SK-N-SH treated with all-trans-retinoic acid at 6 μM for 48 hours (cell line): ENCODE measurements around the gene MYH7B.

Experiments used
- ARNTL ChIP-seq: fragments of 450-650 bp; formaldehyde crosslinking; IDR thresholded peaks from 2 replicates; pipeline ENCODE4 v1.5.0; 2020; ENCODE audit warnings: low read depth, mild to moderate bottlenecking, moderate library complexity, borderline replicate concordance
- CREB5 ChIP-seq: fragments of 250-450 bp; sonication (Bioruptor Pico); IDR thresholded peaks from 2 replicates; pipeline ENCODE4 v1.5.1; 2020; ENCODE audit warnings: low read depth, mild to moderate bottlenecking, moderate library complexity
- OSR1 ChIP-seq: fragments of 250-450 bp; sonication (Bioruptor Pico); IDR thresholded peaks from 2 replicates; pipeline ENCODE4 v1.8.0; 2022; ENCODE audit warnings: moderate library complexity, mild to moderate bottlenecking, inconsistent platforms
- PATZ1 ChIP-seq: fragments of 250-450 bp; sonication (Bioruptor Pico); IDR thresholded peaks from 2 replicates; pipeline ENCODE4 v1.8.0; 2020; ENCODE audit warnings: mild to moderate bottlenecking, moderate library complexity, borderline replicate concordance
- POU6F1 ChIP-seq: fragments of 250-450 bp; sonication (Bioruptor Pico); IDR thresholded peaks from 2 replicates; pipeline ENCODE4 v1.8.0; 2021; ENCODE audit warnings: low read depth, mild to moderate bottlenecking, moderate library complexity, borderline replicate concordance
- RARB ChIP-seq: fragments of 250-450 bp; sonication (Bioruptor Pico); IDR thresholded peaks from 2 replicates; pipeline ENCODE4 v1.8.0; 2021; ENCODE audit warnings: mild to moderate bottlenecking, moderate library complexity
- TOX ChIP-seq: fragments of 250-450 bp; sonication (Bioruptor Pico); IDR thresholded peaks from 2 replicates; pipeline ENCODE4 v1.8.0; 2021; ENCODE audit warnings: mild to moderate bottlenecking, moderate library complexity, borderline replicate concordance
- ZFP3 ChIP-seq: fragments of 250-450 bp; sonication (Bioruptor Pico); IDR thresholded peaks from 2 replicates; pipeline ENCODE4 v1.5.0; 2020; ENCODE audit warnings: mild to moderate bottlenecking, moderate library complexity
- ZFP30 ChIP-seq: fragments of 450-650 bp; formaldehyde crosslinking; IDR thresholded peaks from 2 replicates; pipeline ENCODE4 v1.5.0; 2022; ENCODE audit warnings: mild to moderate bottlenecking, moderate library complexity
- ZNF565 ChIP-seq: fragments of 450-650 bp; formaldehyde crosslinking; conservative IDR thresholded peaks from 2 replicates; pipeline ENCODE4 v1.5.0; 2020; ENCODE audit warnings: low read depth, mild to moderate bottlenecking, moderate library complexity
- ZNF8 ChIP-seq: fragments of 450-650 bp; formaldehyde crosslinking; IDR thresholded peaks from 2 replicates; pipeline ENCODE4 v1.5.0; 2020; ENCODE audit warnings: mild to moderate bottlenecking, moderate library complexity

GRCh38 chr20:35002426-35003210 is 47.0 kb downstream of the MYH7B start:
- TF ChIP-seq POU6F1 (CRISPR knock-in tag): no peak
- TF ChIP-seq CREB5 (CRISPR knock-in tag): no peak
- no peak for TF ChIP-seq ZNF8 (CRISPR knock-in tag)
- TF ChIP-seq ZNF565: no peak
- TF ChIP-seq RARB (CRISPR knock-in tag): no peak
- no peak for TF ChIP-seq OSR1 (CRISPR knock-in tag)
- no peak for TF ChIP-seq PATZ1 (CRISPR knock-in tag)
- TF ChIP-seq ARNTL (CRISPR knock-in tag): no peak
- TF ChIP-seq ZFP3: no peak
- TF ChIP-seq TOX (CRISPR knock-in tag): no peak
- TF ChIP-seq ZFP30 (CRISPR knock-in tag): no peak
